Activated CD4-positive, alpha-beta T cell treated with anti-CD3 and anti-CD28 coated beads for 36 hours (primary cell): ENCODE data around the gene WDR3. TPM values are rescaled to one million over a fixed set of nuclear protein-coding genes. Genes with fewer than 3 reads are reported as not detected.

Source experiments
- ATAC-seq: fragments of 200-7000 bp; cut with Tn5 transposase; one replicate; pipeline ENCODE4 v1.10.0; 2021; ENCODE audit warnings: mild to moderate bottlenecking, moderate library complexity
- CTCF ChIA-PET: fragments of 350-600 bp; sonication (Branson Sonifier 250); formaldehyde crosslinking; loops from one replicate; lab custom pipeline; 2021; ENCODE audit warnings: antibody characterized with exemption; lab: Charles Lee
- POLR2A ChIA-PET: fragments of 350-600 bp; sonication (Branson Sonifier 250); formaldehyde crosslinking; loops from one replicate; lab custom pipeline; 2021; ENCODE audit warnings: antibody characterized with exemption, inconsistent platforms; lab: Charles Lee
- DNase-seq: peaks from one replicate; pipeline ENCODE4 v3.0.0-alpha.2; 2020
- H3K27ac Mint-ChIP-seq: one replicate; pipeline ENCODE4 v1.8.0; 2021; ENCODE audit warnings: mixed read lengths
- H3K27me3 Mint-ChIP-seq: one replicate; pipeline ENCODE4 v1.8.0; 2021; ENCODE audit warnings: mixed read lengths
- H3K36me3 Mint-ChIP-seq: one replicate; pipeline ENCODE4 v1.8.0; 2021; ENCODE audit warnings: low read depth, mixed read lengths
- H3K4me1 Mint-ChIP-seq: one replicate; pipeline ENCODE4 v1.8.0; 2021; ENCODE audit warnings: mixed read lengths
- H3K4me3 Mint-ChIP-seq: one replicate; pipeline ENCODE4 v1.8.0; 2021; ENCODE audit warnings: mild to moderate bottlenecking, moderate library complexity, mixed read lengths
- H3K9me3 Mint-ChIP-seq: one replicate; pipeline ENCODE4 v1.8.0; 2021; ENCODE audit warnings: low read depth, mixed read lengths
- intact Hi-C, 2 experiments: fragments of 100-400 bp; cut with DNase I in 1 of 2; cut with micrococcal nuclease in 1 of 2; formaldehyde crosslinking; loops; one replicate each; pipeline versions ENCODE4 v1.14.2 to v1.15.1; 2022 to 2024; cut with DNase I, micrococcal nuclease
- total RNA-seq, 2 experiments: library from RNA; stranded (reverse); gene quantifications; one replicate each; pipeline ENCODE4 v1.2.3, GENCODE V29; 2021

The WDR3 gene
- total RNA-seq, 2 experiments from 2014 or later, result 45.0 to 63.7 TPM

DNA sequence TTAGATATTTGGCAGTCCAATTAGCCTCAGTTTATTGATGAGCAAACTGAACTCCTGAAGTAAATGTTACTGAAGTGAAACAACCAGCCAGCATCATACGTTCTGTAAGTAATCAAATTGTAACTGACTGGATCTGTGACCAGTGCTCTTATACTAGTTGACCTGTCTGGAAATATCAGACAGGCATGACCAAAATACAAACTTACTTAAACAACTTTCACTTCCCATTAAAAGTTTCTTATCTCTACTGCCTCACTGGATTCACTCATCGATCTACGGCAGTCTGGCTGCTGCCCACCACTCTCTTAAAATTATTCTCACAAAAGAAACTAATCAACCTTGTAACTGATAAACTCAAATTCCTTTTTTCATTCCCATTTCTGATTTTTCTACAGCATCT, 56.4 kb downstream of the WDR3 start:
- no peaks in the 10 kb centered on the region for H3K9me3 Mint-ChIP-seq
- intact Hi-C loops, result no loop called here
- H3K36me3 Mint-ChIP-seq, result no peaks in the 10 kb centered on the region
- no peak overlapping the region for H3K27ac Mint-ChIP-seq
- H3K4me1 Mint-ChIP-seq, result no peaks in the 10 kb centered on the region
- H3K4me3 Mint-ChIP-seq, result no peak overlapping the region
- DNase-seq (no peak), ATAC-seq (no peak)
- ChIA-PET POLR2A (no interaction called here), CTCF (interaction anchor here (0.6 kb wide), 1 partner anchor 1342 kb away, joined by 3 read pairs; no protein-coding TSS in a partner anchor)
- peaks cover 26% of the 10 kb centered on the region for H3K27me3 Mint-ChIP-seq

DNA sequence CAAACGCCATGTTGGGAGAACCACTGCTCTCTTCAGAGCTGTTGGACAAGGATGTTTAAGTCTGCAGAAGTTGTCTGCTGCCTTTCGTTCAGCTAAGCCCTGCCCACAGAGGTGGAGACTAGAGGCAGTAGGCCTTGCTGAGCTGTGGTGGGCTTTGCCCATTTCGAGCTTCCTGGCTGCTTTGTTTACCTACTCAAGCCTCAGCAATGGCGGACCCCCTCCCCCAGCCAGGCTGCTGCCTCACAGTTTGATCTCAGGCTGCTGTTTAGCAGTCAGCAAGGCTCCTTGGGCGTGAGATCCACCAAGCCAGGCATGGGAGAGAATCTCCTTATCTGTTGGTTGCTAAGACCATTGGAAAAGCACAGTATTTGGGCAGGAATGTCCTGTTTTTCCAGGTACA, 74.8 kb downstream of the WDR3 start:
- H3K4me3 Mint-ChIP-seq, result no peak overlapping the region
- H3K27ac Mint-ChIP-seq, result no peak overlapping the region
- no peaks in the 10 kb centered on the region for H3K4me1 Mint-ChIP-seq
- H3K27me3 Mint-ChIP-seq, result peaks cover 19% of the 10 kb centered on the region
- POLR2A ChIA-PET, result no interaction called here
- ATAC-seq (no peak), DNase-seq (no peak)
- intact Hi-C loops, result no loop called here
- no peaks in the 10 kb centered on the region for H3K9me3 Mint-ChIP-seq
- CTCF ChIA-PET, result no interaction called here
- H3K36me3 Mint-ChIP-seq, result no peaks in the 10 kb centered on the region

DNA sequence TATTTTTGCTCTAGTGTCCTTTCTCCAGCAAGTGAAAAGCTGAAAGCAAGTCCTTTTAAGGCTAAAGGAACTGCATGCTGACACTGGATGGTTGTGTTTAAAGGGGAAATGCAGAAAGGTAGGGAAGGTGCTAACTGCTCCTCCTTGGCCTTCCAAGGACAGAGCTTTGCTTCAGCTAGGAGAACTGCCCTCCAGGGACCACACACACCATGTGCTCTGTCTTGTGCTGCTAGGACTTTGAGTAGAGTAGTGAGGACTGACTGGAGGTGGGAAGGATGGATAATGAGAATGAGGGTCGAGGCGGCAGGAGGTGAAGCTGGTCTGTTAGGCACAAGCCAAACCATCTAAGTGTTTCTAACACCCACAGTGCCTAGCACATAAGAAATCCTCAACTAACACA, 77.9 kb downstream of the WDR3 start:
- H3K27ac Mint-ChIP-seq, result no peak overlapping the region
- peaks cover 11% of the 10 kb centered on the region for H3K27me3 Mint-ChIP-seq
- H3K4me1 Mint-ChIP-seq, result no peaks in the 10 kb centered on the region
- intact Hi-C loops, result no loop called here
- DNase-seq (no peak), ATAC-seq (no peak)
- no peaks in the 10 kb centered on the region for H3K9me3 Mint-ChIP-seq
- H3K36me3 Mint-ChIP-seq, result no peaks in the 10 kb centered on the region
- ChIA-PET POLR2A (no interaction called here), CTCF (no interaction called here)
- no peak overlapping the region for H3K4me3 Mint-ChIP-seq

DNA sequence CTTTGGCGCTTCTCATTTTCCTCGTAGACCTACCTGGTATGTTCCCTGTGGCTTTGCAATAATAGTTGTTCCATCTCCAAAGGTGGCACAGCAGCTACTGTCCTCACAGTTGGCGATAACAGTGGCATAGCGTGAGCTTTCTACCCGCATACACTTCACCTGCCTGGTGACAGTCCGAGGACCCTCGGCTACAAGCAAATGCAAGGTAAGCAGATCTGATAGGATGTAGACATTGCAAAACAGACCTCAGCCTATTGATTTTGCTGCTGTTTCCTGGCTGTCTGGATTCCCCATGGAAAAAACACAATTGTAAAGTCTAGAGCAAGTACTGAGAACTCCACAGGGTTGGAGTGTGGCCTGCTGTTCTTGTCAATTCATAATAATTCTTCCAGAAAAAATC, 78.5 kb downstream of the WDR3 start:
- DNase-seq (no peak), ATAC-seq (no peak)
- no peak overlapping the region for H3K27ac Mint-ChIP-seq
- POLR2A ChIA-PET, result no interaction called here
- H3K9me3 Mint-ChIP-seq, result no peaks in the 10 kb centered on the region
- CTCF ChIA-PET, result no interaction called here
- H3K27me3 Mint-ChIP-seq, result peaks cover 7% of the 10 kb centered on the region
- H3K36me3 Mint-ChIP-seq, result no peaks in the 10 kb centered on the region
- intact Hi-C loops, result no loop called here
- H3K4me1 Mint-ChIP-seq, result no peaks in the 10 kb centered on the region
- H3K4me3 Mint-ChIP-seq, result no peak overlapping the region

DNA sequence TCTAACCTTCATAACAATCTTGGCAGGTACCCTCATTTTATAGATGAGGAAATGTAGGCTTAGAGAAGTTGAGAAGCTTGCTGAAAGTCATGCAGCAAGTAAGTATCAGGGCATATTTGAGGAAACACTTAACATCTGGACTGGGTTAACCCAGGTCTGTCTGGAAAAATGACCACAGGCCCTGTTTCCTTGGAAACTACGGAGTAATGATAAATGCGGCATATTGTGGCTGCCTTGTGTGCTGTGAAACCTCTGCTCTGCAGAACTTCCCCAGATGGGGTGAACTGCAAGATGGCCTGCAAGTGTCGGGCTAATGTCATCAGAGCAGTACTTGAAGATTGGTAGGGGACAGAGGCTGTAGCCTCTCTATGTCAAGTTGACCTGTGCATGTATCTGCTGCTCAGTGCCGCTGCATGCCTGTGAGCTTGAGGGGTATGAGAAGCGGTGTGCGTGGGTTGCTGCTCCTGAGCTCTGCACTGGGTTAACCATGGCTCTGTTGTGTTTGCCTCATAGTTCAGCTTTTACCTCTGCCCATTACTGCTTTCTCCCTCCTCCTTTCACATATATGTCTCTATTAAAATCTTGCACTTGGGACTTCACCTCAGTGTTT, 83.1 kb downstream of the WDR3 start:
- DNase-seq (no peak), ATAC-seq (no peak)
- POLR2A ChIA-PET, result no interaction called here
- peaks cover 7% of the 10 kb centered on the region for H3K27me3 Mint-ChIP-seq
- intact Hi-C loops, result no loop called here
- H3K27ac Mint-ChIP-seq, result no peak overlapping the region
- H3K36me3 Mint-ChIP-seq, result no peaks in the 10 kb centered on the region
- no peaks in the 10 kb centered on the region for H3K4me1 Mint-ChIP-seq
- no peak overlapping the region for H3K4me3 Mint-ChIP-seq
- H3K9me3 Mint-ChIP-seq, result no peaks in the 10 kb centered on the region
- CTCF ChIA-PET, result no interaction called here

DNA sequence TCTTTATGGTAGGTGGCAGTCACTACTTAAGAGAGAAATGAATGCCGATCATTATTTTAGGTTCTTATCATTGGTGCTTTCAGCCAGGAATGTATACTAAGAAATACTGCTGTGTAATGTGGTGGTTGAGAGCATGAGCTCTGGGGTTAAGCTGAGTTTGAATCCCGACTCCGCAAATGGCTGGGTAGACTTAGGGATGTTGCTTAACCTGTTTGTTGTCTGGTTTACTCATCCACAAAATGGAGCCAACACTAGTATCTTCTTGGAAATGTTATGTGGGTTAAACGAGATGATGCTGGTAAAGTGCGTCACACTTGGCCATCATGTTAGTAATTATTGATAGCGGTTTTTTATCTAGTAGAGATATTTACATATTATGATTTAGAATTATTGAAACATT, 83.8 kb downstream of the WDR3 start:
- ATAC-seq (no peak), DNase-seq (no peak)
- Mint-ChIP-seq H3K4me3 (no peak overlapping the region), H3K9me3 (no peaks in the 10 kb centered on the region), H3K4me1 (no peaks in the 10 kb centered on the region), H3K27me3 (peaks cover 7% of the 10 kb centered on the region), H3K36me3 (no peaks in the 10 kb centered on the region), H3K27ac (no peak overlapping the region)
- CTCF ChIA-PET, result no interaction called here
- intact Hi-C loops, result no loop called here
- POLR2A ChIA-PET, result no interaction called here

DNA sequence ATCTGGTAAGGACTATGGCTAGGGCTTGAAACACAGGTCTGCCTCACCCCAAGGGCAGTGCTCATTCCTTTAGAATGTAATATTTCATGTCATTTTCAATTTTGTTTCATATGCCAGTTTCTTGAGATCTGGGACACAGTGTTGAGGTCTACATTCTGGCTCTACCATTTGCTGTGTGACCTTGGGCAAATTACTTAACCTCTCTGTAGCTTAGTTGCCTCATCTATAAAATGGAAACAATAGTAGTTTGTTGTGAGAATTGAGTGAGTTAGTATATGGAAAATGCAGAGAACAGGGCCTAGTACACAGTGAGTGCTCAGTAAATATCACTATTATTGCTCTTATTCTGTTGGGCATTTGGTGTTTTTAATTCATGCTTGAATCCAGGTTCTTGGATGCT, 84.4 kb downstream of the WDR3 start:
- H3K4me3 Mint-ChIP-seq, result no peak overlapping the region
- H3K27me3 Mint-ChIP-seq, result peaks cover 7% of the 10 kb centered on the region
- ATAC-seq (no peak), DNase-seq (no peak)
- no peaks in the 10 kb centered on the region for H3K9me3 Mint-ChIP-seq
- CTCF ChIA-PET, result no interaction called here
- intact Hi-C loops, result no loop called here
- no peak overlapping the region for H3K27ac Mint-ChIP-seq
- H3K4me1 Mint-ChIP-seq, result no peaks in the 10 kb centered on the region
- no peaks in the 10 kb centered on the region for H3K36me3 Mint-ChIP-seq
- POLR2A ChIA-PET, result no interaction called here

Other genes starting within 250 kb of the WDR3 start
- 10 to 100 TPM; 18.8 to 20.9 TPM for gene GDAP2, start 118 bp upstream of the WDR3 start, total RNA-seq